ENCODE measurements around the gene KCNN4.

The KCNN4 gene

GRCh38 chr19:43798026-43798545 is 17.3 kb upstream of the KCNN4 start:
- peak overlapping the region; percentile 15 for H3K4me3 ChIP-seq (ENCODE audit: low read depth, low read length)
- CTCF ChIA-PET = interaction anchor here (15.3 kb wide), 1 partner anchor 31 kb away, joined by 213 read pairs; no protein-coding TSS in a partner anchor
- H3K9me3 ChIP-seq (ENCODE audit: control insufficient read depth, insufficient read depth, low read depth, low read length) = no peaks in the 10 kb centered on the region; the same call in 1 of the 2 replicates
- POLR2A ChIA-PET = no interaction called here
- H3K4me1 ChIP-seq (ENCODE audit: control insufficient read depth, insufficient read depth, low read length) = peaks cover 8% of the 10 kb centered on the region; the same call in 1 of the 2 replicates
- no peak overlapping the region for H3K27ac ChIP-seq (ENCODE audit: extremely low read depth, low read depth, low read length)
- TF ChIP-seq ZNF211 (tag by site-specific recombination; IDR thresholded peaks at IDR 0.05; ENCODE audit: low read depth) (0 out of 2 replicates have a peak, but pooled peaks have one; percentile 24), PRDM2 (tag by site-specific recombination; IDR thresholded peaks at IDR 0.05; ENCODE audit: borderline replicate concordance) (peak; percentile 69; the same call in 1 of the 2 replicates), ZNF792 (tag by site-specific recombination; IDR thresholded peaks at IDR 0.05) (no peak), ZSCAN16 (tag by site-specific recombination; IDR thresholded peaks at IDR 0.05) (no peak), ZNF645 (tag by site-specific recombination; IDR thresholded peaks at IDR 0.05) (0 out of 2 replicates have a peak, but pooled peaks have one; percentile 11), ZNF777 (tag by site-specific recombination; IDR thresholded peaks at IDR 0.05; ENCODE audit: borderline replicate concordance) (0 out of 2 replicates have a peak, but pooled peaks have one; percentile 65), GLI2 (tag by site-specific recombination; IDR thresholded peaks at IDR 0.05; ENCODE audit: borderline replicate concordance, low read depth) (no peak), ZNF148 (tag by site-specific recombination; IDR thresholded peaks at IDR 0.05; ENCODE audit: borderline replicate concordance) (no peak), ZNF514 (tag by site-specific recombination; IDR thresholded peaks at IDR 0.05) (peak; percentile 11; the same call in 1 of the 2 replicates), ZNF133 (tag by site-specific recombination; IDR thresholded peaks at IDR 0.05) (peak; percentile 40; the same call in 1 of the 2 replicates)
- H3K36me3 ChIP-seq (ENCODE audit: control insufficient read depth in 2 of 2, insufficient read depth in 1 of 2, low read length in 2 of 2) = no peaks in the 10 kb centered on the region

GRCh38 chr19:43797556-43797955 is 16.8 kb upstream of the KCNN4 start:
- Histone ChIP-seq H3K4me3 (ENCODE audit: low read depth, low read length) (no peak overlapping the region), H3K36me3 (ENCODE audit: control insufficient read depth in 2 of 2, insufficient read depth in 1 of 2, low read length in 2 of 2) (no peaks in the 10 kb centered on the region), H3K4me1 (ENCODE audit: control insufficient read depth, insufficient read depth, low read length) (peaks cover 8% of the 10 kb centered on the region; the same call in 1 of the 2 replicates), H3K27ac (ENCODE audit: extremely low read depth, low read depth, low read length) (no peak overlapping the region), H3K9me3 (ENCODE audit: control insufficient read depth, insufficient read depth, low read depth, low read length) (no peaks in the 10 kb centered on the region; the same call in 1 of the 2 replicates)
- CTCF ChIA-PET = interaction anchor here (1.2 to 15.3 kb wide), 5 partner anchors 11 to 242 kb away, joined by 3 to 213 read pairs (median 9); no protein-coding TSS in a partner anchor
- POLR2A ChIA-PET = no interaction called here
- TF ChIP-seq HOXA7 (CRISPR knock-in tag; IDR thresholded peaks at IDR 0.05; ENCODE audit: borderline replicate concordance) = 0 out of 2 replicates have a peak, but pooled peaks have one; percentile 51
- TF ChIP-seq REPIN1 (tag by site-specific recombination; IDR thresholded peaks at IDR 0.05; ENCODE audit: low read depth) = no peak
- TF ChIP-seq ZNF777 (tag by site-specific recombination; IDR thresholded peaks at IDR 0.05; ENCODE audit: borderline replicate concordance) = 0 out of 2 replicates have a peak, but pooled peaks have one; percentile 19
- no peak for TF ChIP-seq ZNF555 (tag by site-specific recombination; conservative IDR thresholded peaks at IDR 0.05)
- no peak for TF ChIP-seq YY1 (tag by site-specific recombination; IDR thresholded peaks at IDR 0.05)
- TF ChIP-seq OVOL3 (tag by site-specific recombination; IDR thresholded peaks at IDR 0.05) = no peak
- no peak for TF ChIP-seq ZBTB17 (tag by site-specific recombination; IDR thresholded peaks at IDR 0.05)
- no peak for TF ChIP-seq ZNF16 (tag by site-specific recombination; IDR thresholded peaks at IDR 0.05; ENCODE audit: low read depth)
- no peak for TF ChIP-seq ZBTB6 (tag by site-specific recombination; IDR thresholded peaks at IDR 0.05)
- TF ChIP-seq ZNF776 (tag by site-specific recombination; IDR thresholded peaks at IDR 0.05; ENCODE audit: borderline replicate concordance) = no peak
- TF ChIP-seq SETDB1 (IDR thresholded peaks at IDR 0.05; ENCODE audit: insufficient read length, low read length) = no peak
- TF ChIP-seq KLF1 (tag by site-specific recombination; IDR thresholded peaks at IDR 0.05) = no peak
- no peak for TF ChIP-seq ZNF112 (tag by site-specific recombination; IDR thresholded peaks at IDR 0.05)
- no peak for TF ChIP-seq ZNF548 (tag by site-specific recombination; IDR thresholded peaks at IDR 0.05)
